Measurements from ENCODE around the gene COL27A1.

DNA sequence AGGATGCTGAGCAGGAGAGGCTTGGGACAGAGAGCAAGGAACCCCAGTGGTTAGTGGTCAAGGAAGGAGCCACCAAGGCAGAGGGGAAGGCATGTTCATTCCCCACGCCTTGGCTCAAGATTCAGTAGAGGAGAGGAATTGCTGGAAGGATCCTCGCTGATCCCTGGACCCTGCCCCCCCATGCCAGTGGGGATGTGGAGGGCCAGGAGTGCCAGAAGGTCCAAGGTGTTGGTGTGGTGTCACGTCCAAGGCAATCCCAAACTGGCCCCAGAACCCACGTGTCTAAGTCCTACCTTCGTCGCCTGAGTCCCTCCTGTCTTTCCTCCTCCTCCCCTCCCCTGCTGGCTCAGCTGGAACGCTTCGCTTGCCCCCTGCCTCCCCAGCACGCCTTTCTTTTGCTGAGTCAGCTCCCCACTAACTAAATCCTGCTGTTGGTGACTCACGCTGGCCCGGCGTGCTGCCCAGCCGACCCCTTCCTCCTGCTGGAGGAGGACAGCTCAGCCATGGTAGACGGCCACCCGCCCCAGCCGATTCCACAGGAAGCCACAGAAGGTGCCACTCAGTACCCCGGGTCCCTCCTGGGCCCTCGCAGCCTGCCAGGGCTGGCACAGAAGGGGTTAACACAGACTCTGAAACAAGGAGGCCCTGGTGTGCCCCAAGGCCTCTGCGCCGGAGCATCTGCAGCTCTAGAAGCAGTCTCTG, 130.0 kb downstream of the COL27A1 start:
- no peak for TF ChIP-seq POLR2A (IDR thresholded peaks at IDR 0.05)
- TF ChIP-seq, protein P1, sequence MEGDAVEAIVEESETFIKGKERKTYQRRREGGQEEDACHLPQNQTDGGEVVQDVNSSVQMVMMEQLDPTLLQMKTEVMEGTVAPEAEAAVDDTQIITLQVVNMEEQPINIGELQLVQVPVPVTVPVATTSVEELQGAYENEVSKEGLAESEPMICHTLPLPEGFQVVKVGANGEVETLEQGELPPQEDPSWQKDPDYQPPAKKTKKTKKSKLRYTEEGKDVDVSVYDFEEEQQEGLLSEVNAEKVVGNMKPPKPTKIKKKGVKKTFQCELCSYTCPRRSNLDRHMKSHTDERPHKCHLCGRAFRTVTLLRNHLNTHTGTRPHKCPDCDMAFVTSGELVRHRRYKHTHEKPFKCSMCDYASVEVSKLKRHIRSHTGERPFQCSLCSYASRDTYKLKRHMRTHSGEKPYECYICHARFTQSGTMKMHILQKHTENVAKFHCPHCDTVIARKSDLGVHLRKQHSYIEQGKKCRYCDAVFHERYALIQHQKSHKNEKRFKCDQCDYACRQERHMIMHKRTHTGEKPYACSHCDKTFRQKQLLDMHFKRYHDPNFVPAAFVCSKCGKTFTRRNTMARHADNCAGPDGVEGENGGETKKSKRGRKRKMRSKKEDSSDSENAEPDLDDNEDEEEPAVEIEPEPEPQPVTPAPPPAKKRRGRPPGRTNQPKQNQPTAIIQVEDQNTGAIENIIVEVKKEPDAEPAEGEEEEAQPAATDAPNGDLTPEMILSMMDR (IDR thresholded peaks at IDR 0.05) = no peak
- TF ChIP-seq POLR2AphosphoS5 (IDR thresholded peaks at IDR 0.05) = no peak
- no peak for TF ChIP-seq EP300 (IDR thresholded peaks at IDR 0.05; ENCODE audit: low read depth)

Data from transverse colon (tissue), 4 donors.